ENCODE measurements around the gene THRB. TPM values are rescaled to one million over a fixed set of nuclear protein-coding genes. Genes with fewer than 3 reads are reported as not detected.

The THRB gene
- total RNA-seq, 5 donors from 2014 or later (not counting 1 experiment from before 2014, with no cell fraction given): 0.03 to 0.29 (median 0.19) TPM; not detected in 2

- no peaks in the 10 kb centered on the region for H3K27me3 Mint-ChIP-seq
- ChIA-PET CTCF (no interaction called here), POLR2A (no interaction called here)
- Histone ChIP-seq H3K27me3 (replicated peaks in 1 of 2; ENCODE audit: control insufficient read depth in 2 of 2, extremely low read depth in 1 of 2, insufficient read depth in 2 of 2, low read length in 1 of 2) (peaks cover 0 to 3% of the 10 kb centered on the region in 2 experiments), H3K36me3 (ENCODE audit: control insufficient read depth in 2 of 2, extremely low read depth in 1 of 2, insufficient read depth in 1 of 2, low read length in 1 of 2) (no peaks in the 10 kb centered on the region), H3K27ac (ENCODE audit: low read length) (no peak overlapping the region), H3K9me3 (no peaks in the 10 kb centered on the region), H3K4me3 (ENCODE audit: control insufficient read depth in 1 of 2, extremely low read depth in 1 of 2, low read length in 1 of 2) (no peak overlapping the region), H3K4me1 (ENCODE audit: control insufficient read depth in 1 of 2, extremely low read depth in 1 of 2, insufficient read depth in 2 of 2, low read length in 2 of 2) (no peaks in the 10 kb centered on the region)
- no CpG with 5 or more reads among the region's 2 CpGs for WGBS (ENCODE audit: insufficient coverage)
- H3K4me3 Mint-ChIP-seq: no peak overlapping the region
- no peaks in the 10 kb centered on the region for H3K9me3 Mint-ChIP-seq
- DNase-seq: no peak
- no peaks in the 10 kb centered on the region for H3K36me3 Mint-ChIP-seq
- ATAC-seq (replicated peaks in 1 of 4): no peak
- H3K27ac Mint-ChIP-seq: no peak overlapping the region
- H3K4me1 Mint-ChIP-seq: no peaks in the 10 kb centered on the region
Observed at GRCh38 chr3:24300949-24301348, 193.7 kb downstream of the THRB start.

GRCh38 chr3:24299806-24300626, 194.6 kb downstream of the THRB start:
- Histone ChIP-seq H3K4me3 (ENCODE audit: control insufficient read depth in 1 of 2, extremely low read depth in 1 of 2, low read length in 1 of 2) (no peak overlapping the region), H3K27ac (ENCODE audit: low read length) (no peak overlapping the region), H3K36me3 (ENCODE audit: control insufficient read depth in 2 of 2, extremely low read depth in 1 of 2, insufficient read depth in 1 of 2, low read length in 1 of 2) (no peaks in the 10 kb centered on the region), H3K27me3 (replicated peaks in 1 of 2; ENCODE audit: control insufficient read depth in 2 of 2, extremely low read depth in 1 of 2, insufficient read depth in 2 of 2, low read length in 1 of 2) (peaks cover 0 to 3% of the 10 kb centered on the region in 2 experiments), H3K9me3 (no peaks in the 10 kb centered on the region), H3K4me1 (ENCODE audit: control insufficient read depth in 1 of 2, extremely low read depth in 1 of 2, insufficient read depth in 2 of 2, low read length in 2 of 2) (no peaks in the 10 kb centered on the region)
- ChIA-PET POLR2A (no interaction called here), CTCF (no interaction called here)
- no peaks in the 10 kb centered on the region for H3K9me3 Mint-ChIP-seq
- ATAC-seq (replicated peaks in 1 of 4) (no peak), DNase-seq (no peak)
- no peaks in the 10 kb centered on the region for H3K36me3 Mint-ChIP-seq
- 58% methylated on average over 4 of the region's 6 CpGs for WGBS (ENCODE audit: insufficient coverage)
- H3K27ac Mint-ChIP-seq: no peak overlapping the region
- H3K4me1 Mint-ChIP-seq: no peaks in the 10 kb centered on the region
- H3K27me3 Mint-ChIP-seq: no peaks in the 10 kb centered on the region
- H3K4me3 Mint-ChIP-seq: no peak overlapping the region

- no peaks in the 10 kb centered on the region for H3K36me3 ChIP-seq (ENCODE audit: control insufficient read depth in 2 of 2, extremely low read depth in 1 of 2, insufficient read depth in 1 of 2, low read length in 1 of 2)
- ATAC-seq (replicated peaks in 1 of 4): no peak
Observed at GRCh38 chr3:24299246-24299805, 195.3 kb downstream of the THRB start.

GRCh38 chr3:24296441-24297205, 198.0 kb downstream of the THRB start:
- ChIA-PET POLR2A (no interaction called here), CTCF (no interaction called here)
- Histone ChIP-seq H3K9me3 (no peaks in the 10 kb centered on the region), H3K4me1 (ENCODE audit: control insufficient read depth in 1 of 2, extremely low read depth in 1 of 2, insufficient read depth in 2 of 2, low read length in 2 of 2) (no peaks in the 10 kb centered on the region), H3K27ac (ENCODE audit: low read length) (no peak overlapping the region), H3K27me3 (replicated peaks in 1 of 2; ENCODE audit: control insufficient read depth in 2 of 2, extremely low read depth in 1 of 2, insufficient read depth in 2 of 2, low read length in 1 of 2) (no peaks in the 10 kb centered on the region), H3K36me3 (ENCODE audit: control insufficient read depth in 2 of 2, extremely low read depth in 1 of 2, insufficient read depth in 1 of 2, low read length in 1 of 2) (no peaks in the 10 kb centered on the region), H3K4me3 (ENCODE audit: control insufficient read depth in 1 of 2, extremely low read depth in 1 of 2, low read length in 1 of 2) (no peak overlapping the region)
- H3K4me1 Mint-ChIP-seq: no peaks in the 10 kb centered on the region
- H3K27ac Mint-ChIP-seq: no peak overlapping the region
- DNase-seq (no peak), ATAC-seq (replicated peaks in 1 of 4) (no peak)
- WGBS (ENCODE audit: insufficient coverage): 90% methylated on average over 2 of the region's 5 CpGs
- no peaks in the 10 kb centered on the region for H3K27me3 Mint-ChIP-seq
- peaks cover 0 to 7% (median 0%) of the 10 kb centered on the region in 3 donors for H3K9me3 Mint-ChIP-seq
- no peak overlapping the region for H3K4me3 Mint-ChIP-seq
- no peaks in the 10 kb centered on the region for H3K36me3 Mint-ChIP-seq

More at GRCh38 chr3:24299246-24299805, 195.3 kb downstream of the THRB start:
- no peak overlapping the region for H3K27ac Mint-ChIP-seq
- POLR2A ChIA-PET: no interaction called here
- CTCF ChIA-PET: no interaction called here
- peaks cover 0 to 3% (median 0%) of the 10 kb centered on the region in 3 donors for H3K9me3 Mint-ChIP-seq
- H3K4me1 Mint-ChIP-seq: no peaks in the 10 kb centered on the region
- no CpG with 5 or more reads among the region's 1 CpG for WGBS (ENCODE audit: insufficient coverage)
- H3K4me3 ChIP-seq (ENCODE audit: control insufficient read depth in 1 of 2, extremely low read depth in 1 of 2, low read length in 1 of 2): no peak overlapping the region
- no peaks in the 10 kb centered on the region for H3K9me3 ChIP-seq
- no peak overlapping the region for H3K4me3 Mint-ChIP-seq
- DNase-seq: no peak
- H3K4me1 ChIP-seq (ENCODE audit: control insufficient read depth in 1 of 2, extremely low read depth in 1 of 2, insufficient read depth in 2 of 2, low read length in 2 of 2): no peaks in the 10 kb centered on the region
- no peaks in the 10 kb centered on the region for H3K36me3 Mint-ChIP-seq
- peaks cover 0 to 3% of the 10 kb centered on the region in 2 experiments for H3K27me3 ChIP-seq (replicated peaks in 1 of 2; ENCODE audit: control insufficient read depth in 2 of 2, extremely low read depth in 1 of 2, insufficient read depth in 2 of 2, low read length in 1 of 2)
- H3K27ac ChIP-seq (ENCODE audit: low read length): no peak overlapping the region
- no peaks in the 10 kb centered on the region for H3K27me3 Mint-ChIP-seq

- Mint-ChIP-seq H3K27ac (no peak overlapping the region), H3K36me3 (no peaks in the 10 kb centered on the region), H3K4me1 (no peaks in the 10 kb centered on the region), H3K9me3 (peaks cover 0 to 7% (median 0%) of the 10 kb centered on the region in 3 donors), H3K4me3 (no peak overlapping the region), H3K27me3 (no peaks in the 10 kb centered on the region)
- H3K27me3 ChIP-seq (replicated peaks in 1 of 2; ENCODE audit: control insufficient read depth in 2 of 2, extremely low read depth in 1 of 2, insufficient read depth in 2 of 2, low read length in 1 of 2): no peaks in the 10 kb centered on the region
- no peaks in the 10 kb centered on the region for H3K4me1 ChIP-seq (ENCODE audit: control insufficient read depth in 1 of 2, extremely low read depth in 1 of 2, insufficient read depth in 2 of 2, low read length in 2 of 2)
- no peaks in the 10 kb centered on the region for H3K36me3 ChIP-seq (ENCODE audit: control insufficient read depth in 2 of 2, extremely low read depth in 1 of 2, insufficient read depth in 1 of 2, low read length in 1 of 2)
- no peak overlapping the region for H3K27ac ChIP-seq (ENCODE audit: low read length)
- H3K4me3 ChIP-seq (ENCODE audit: control insufficient read depth in 1 of 2, extremely low read depth in 1 of 2, low read length in 1 of 2): no peak overlapping the region
- ChIA-PET POLR2A (no interaction called here), CTCF (no interaction called here)
- 96% methylated on average over 2 of the region's 2 CpGs for WGBS (ENCODE audit: insufficient coverage)
- ATAC-seq (replicated peaks in 1 of 4) (no peak), DNase-seq (no peak)
- H3K9me3 ChIP-seq: no peaks in the 10 kb centered on the region
Observed at GRCh38 chr3:24294150-24294549, 200.5 kb downstream of the THRB start.

- H3K27me3 Mint-ChIP-seq: no peaks in the 10 kb centered on the region
- CTCF ChIA-PET: no interaction called here
- no peaks in the 10 kb centered on the region for H3K36me3 ChIP-seq (ENCODE audit: control insufficient read depth in 2 of 2, extremely low read depth in 1 of 2, insufficient read depth in 1 of 2, low read length in 1 of 2)
- no peak overlapping the region for H3K27ac Mint-ChIP-seq
- H3K4me1 Mint-ChIP-seq: no peaks in the 10 kb centered on the region
- ATAC-seq (replicated peaks in 1 of 4) (no peak), DNase-seq (no peak)
- POLR2A ChIA-PET: no interaction called here
- no peaks in the 10 kb centered on the region for H3K36me3 Mint-ChIP-seq
- H3K4me1 ChIP-seq (ENCODE audit: control insufficient read depth in 1 of 2, extremely low read depth in 1 of 2, insufficient read depth in 2 of 2, low read length in 2 of 2): no peaks in the 10 kb centered on the region
- no peaks in the 10 kb centered on the region for H3K27me3 ChIP-seq (replicated peaks in 1 of 2; ENCODE audit: control insufficient read depth in 2 of 2, extremely low read depth in 1 of 2, insufficient read depth in 2 of 2, low read length in 1 of 2)
- peaks cover 0 to 7% (median 0%) of the 10 kb centered on the region in 3 donors for H3K9me3 Mint-ChIP-seq
- no peak overlapping the region for H3K27ac ChIP-seq (ENCODE audit: low read length)
- H3K4me3 ChIP-seq (ENCODE audit: control insufficient read depth in 1 of 2, extremely low read depth in 1 of 2, low read length in 1 of 2): no peak overlapping the region
- no peak overlapping the region for H3K4me3 Mint-ChIP-seq
- no peaks in the 10 kb centered on the region for H3K9me3 ChIP-seq
Observed at GRCh38 chr3:24291646-24292045, 203.0 kb downstream of the THRB start.
